ENCODE measurements around the gene PDPR.
"Not testable (repeated sequence)": the region's sequence is repeated elsewhere in the genome, so short reads cannot be mapped to it uniquely, and the experiment has no call there.

The PDPR gene

DNA sequence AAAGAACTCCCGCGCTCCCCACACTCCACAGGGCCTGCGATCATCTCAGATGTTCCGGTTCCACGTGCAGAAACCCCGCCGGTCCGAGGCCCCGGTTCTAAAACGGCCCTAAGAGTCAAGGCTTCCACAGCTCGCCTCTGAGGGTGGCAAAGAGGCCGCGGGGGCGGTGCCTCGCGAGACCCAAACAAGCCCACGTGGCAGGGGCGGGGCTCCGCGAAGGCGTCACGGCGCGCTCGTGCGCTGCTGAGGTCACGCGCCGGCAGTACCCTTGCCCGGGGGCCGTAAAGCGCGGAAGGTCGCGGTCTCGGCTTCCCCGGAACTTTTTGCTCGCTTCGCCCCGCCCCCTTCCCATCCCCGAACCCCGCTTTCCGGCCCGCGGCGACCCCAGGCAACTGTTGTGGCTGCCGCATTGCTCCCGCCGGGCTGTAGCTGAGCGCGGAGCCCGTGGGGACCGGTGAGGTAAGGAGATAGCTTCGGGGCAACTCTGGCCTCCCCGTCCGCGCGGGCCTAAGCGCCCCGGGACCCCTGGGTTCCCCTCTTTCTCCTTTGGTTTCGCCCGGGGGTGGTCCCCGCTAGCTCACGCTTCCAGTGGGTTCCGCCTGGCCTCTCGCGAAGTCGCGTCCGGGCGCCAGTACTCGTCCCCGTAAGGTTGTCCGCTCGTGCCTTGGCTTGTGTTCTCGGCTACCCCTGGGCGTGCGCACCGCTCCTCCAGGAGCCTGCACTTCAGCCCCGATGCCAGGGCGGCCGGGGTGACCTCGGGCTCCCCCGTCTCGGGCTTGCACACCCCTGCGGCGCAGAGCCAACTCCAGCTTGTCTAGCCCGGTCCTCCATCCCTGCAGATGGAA is at the start of gene PDPR:
Gene PDPR (plus strand): TSS at position 351 of the 845 bp plus-strand sequence. CDS start 6,161 bp downstream, outside the sequence.
- in situ Hi-C loops (cut with MboI; ENCODE audit: low sequenced_read_pairs) = not testable (repeated sequence)

DNA sequence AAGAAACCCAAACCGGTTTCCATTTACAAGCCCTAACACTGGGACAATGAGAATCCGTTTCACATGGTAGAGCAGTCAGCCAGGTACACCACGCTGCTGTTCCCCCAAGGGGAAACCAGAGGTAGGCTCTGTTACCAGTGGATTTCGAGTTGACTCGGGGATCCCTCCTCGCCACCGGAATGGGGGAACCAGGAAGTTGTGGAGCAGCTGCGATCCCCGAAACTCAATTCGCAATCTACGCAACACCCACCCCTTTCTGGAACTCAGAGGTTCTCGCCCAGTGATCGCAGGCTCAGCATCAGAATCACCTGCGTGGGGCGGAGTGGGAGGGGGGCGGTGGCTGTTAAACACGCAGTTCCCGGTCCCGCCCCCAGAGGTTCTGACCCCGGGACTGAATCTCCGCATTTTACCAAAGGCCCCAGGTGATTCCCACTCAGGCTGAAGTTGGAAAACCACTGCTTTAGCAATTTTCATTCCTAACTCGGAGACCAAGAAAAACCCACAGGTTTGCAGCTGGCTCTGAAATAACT is 49.2 kb upstream of the PDPR start:
- in situ Hi-C loops (cut with MboI; ENCODE audit: low sequenced_read_pairs) = not testable (repeated sequence)

DNA sequence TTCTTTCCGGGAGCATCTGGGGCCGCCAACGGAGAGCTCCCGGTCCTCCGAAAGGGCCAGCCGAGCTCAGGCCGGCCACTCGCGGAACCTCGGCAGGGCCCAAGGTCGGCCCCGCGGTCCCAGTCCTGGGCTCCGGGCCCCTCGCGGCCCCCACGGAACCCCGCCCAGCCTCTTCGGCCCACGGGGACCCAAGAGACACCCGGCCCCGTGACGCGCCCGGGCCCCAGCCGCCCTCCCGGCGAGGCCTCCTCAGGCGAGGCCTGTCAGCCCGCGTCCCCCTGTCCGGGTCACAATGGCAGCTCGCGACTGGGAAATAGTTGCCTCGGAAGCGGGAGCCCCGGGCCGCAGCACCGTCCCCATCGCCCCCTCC is 48.8 kb upstream of the PDPR start:
- in situ Hi-C loops (cut with MboI; ENCODE audit: low sequenced_read_pairs) = not testable (repeated sequence)

DNA sequence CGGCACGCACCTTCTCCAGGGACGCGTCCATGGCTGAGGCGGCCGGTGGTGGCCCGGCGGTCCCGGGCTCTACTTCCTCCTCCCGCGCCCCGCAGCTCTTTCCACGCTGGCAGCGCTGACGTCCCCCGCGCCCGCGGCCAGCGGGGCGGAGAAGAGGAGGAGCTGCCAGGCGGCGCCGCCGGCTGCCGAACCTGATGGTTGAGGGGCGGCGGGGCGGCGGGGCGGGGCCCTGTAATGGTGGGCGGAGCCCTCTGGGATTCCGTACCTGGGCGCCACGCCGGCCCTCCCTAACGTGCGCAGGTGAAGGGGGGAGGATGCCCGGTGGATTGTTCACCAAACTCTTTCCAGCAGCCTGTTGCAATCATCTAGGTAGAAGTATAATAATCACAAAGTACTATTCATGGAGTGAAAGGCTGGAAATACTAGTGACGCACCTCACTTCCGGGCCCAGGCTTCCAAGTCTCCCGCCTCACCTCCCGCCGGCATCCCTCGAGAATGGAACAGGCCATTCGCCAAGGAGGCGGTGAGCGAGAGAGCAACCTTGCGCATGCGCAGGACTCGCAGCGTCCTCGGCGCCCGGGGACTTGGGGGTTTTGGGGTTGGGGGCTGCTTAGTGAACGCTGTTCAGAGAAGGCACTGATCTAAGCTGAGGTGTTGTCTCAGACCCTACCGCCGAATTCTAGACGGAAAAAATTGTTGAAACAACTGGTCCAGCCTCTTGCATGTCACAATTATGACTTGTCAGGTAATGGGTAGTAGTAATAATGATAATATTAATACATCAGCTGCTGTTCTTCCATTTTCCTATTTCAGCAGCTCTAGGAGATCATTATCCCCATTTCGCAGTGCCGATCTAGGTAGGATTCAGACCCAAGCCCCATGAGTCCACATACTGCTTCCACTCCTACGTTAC is 48.1 kb upstream of the PDPR start:
- in situ Hi-C loops (cut with MboI; ENCODE audit: low sequenced_read_pairs) = not testable (repeated sequence)

DNA sequence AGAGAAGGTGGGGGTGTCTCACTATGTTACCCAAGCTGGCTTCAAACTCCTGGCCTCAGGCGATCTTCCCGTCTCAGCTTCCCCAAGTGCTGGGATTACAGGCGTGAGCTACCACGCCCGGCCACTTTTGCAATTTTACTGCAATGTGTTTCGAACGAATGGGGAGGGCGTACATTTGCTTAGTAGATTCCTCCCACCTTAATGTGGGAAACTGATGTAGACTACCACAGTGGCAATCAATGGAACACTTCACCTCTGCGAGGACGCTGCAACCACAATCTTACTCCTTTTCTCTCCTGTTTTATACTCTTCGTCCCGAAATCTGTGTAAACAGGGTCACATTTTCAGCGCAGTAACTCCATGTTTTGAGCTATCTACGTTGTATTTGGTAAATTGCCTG is 47.4 kb upstream of the PDPR start:
- in situ Hi-C loops (cut with MboI; ENCODE audit: low sequenced_read_pairs) = not testable (repeated sequence)

DNA sequence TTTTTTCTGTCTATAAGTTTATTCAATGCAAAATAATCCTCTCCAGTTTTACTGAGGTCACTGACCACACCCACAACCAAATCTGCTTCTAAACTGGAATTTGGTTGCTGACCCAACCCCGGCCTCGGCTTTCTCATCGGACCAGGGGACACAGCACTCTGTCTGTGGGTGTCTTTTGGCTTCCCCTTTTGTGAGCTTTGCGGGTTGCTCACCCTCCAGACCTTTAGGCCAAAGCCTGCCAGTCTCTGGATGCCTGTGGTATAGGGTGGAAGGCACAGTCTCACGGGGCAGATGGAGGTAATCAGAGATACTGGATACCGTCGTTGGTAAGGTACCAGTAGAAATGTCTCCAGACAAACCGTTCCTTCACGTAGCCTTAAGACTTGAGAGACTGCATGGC is 35.1 kb upstream of the PDPR start:
- in situ Hi-C loops (cut with MboI; ENCODE audit: low sequenced_read_pairs) = not testable (repeated sequence)

DNA sequence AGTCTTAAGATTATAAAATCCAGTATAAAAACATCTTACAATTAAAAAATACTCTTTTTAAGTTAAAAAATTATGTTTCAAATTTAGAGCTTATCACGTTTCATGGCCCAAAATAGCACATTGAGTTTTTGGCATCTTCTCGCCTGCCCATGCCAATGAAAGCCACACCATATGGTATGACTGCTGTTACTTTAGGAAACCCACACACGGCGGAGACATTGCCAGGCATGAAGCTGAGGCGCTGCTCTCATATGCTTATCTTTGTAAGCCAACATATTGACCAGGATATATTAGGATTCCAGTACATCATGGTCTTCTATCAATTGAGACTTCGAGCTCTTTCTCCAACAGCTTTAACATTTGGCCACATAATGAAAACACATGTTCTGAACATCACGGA is 32.9 kb upstream of the PDPR start:
- in situ Hi-C loops (cut with MboI; ENCODE audit: low sequenced_read_pairs) = not testable (repeated sequence)

DNA sequence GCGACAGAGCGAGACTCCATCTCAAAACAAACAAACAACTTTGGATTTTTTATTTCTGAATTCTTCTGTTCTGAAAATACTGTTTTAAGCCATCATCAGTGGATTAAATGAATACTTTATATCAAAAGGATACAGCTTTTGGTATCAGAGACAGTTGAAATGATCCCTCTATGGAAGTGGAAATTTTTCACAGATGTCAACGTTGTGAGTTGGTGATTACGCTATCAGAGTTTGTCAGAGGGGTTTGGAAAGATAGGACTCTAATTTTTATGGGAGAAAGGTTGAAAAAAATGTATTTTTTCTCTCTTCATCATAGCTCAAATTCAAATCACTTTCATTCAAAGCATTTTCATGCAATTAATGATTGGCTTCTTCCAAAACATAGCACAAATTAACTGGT is 30.2 kb upstream of the PDPR start:
- in situ Hi-C loops (cut with MboI; ENCODE audit: low sequenced_read_pairs) = not testable (repeated sequence)

DNA sequence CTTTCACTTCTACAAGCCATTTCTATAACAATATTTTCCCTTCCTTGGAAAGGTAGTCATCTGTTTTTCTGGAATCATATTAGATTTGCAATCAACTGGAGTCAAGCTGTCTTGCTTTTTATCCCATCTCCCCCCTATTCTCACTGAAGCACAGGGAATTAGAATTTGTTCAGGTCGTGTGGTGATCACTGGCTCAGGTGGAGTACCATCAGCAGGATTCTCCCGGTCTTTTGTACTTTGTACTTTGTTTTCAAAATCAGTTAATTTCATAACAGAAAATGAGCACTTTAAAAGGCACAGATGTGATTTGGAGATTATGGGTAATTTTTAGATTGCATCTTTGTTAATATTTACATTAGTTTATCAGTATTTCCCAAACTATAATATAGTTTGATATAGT is 26.0 kb upstream of the PDPR start:
- in situ Hi-C loops (cut with MboI; ENCODE audit: low sequenced_read_pairs) = not testable (repeated sequence)

DNA sequence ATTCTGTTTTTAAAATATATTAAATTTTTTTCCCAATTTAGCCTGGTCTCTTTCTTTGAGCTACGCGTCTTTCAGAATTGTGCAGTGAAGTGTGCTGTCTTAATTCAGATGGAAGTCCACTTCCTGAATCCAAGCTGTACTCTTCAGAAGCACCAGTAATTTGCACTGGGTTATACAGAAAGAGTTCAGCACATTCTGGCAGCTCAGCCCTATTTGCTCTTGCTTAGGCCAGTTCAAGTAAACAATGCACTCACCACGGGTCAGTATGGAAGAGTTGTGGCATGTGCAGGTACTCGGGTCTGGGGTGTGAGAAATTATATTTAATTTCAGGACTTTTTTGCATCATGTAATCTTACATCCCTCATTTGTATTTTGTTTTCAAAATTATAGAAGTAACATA is 25.3 kb upstream of the PDPR start:
- in situ Hi-C loops (cut with MboI; ENCODE audit: low sequenced_read_pairs) = not testable (repeated sequence)

DNA sequence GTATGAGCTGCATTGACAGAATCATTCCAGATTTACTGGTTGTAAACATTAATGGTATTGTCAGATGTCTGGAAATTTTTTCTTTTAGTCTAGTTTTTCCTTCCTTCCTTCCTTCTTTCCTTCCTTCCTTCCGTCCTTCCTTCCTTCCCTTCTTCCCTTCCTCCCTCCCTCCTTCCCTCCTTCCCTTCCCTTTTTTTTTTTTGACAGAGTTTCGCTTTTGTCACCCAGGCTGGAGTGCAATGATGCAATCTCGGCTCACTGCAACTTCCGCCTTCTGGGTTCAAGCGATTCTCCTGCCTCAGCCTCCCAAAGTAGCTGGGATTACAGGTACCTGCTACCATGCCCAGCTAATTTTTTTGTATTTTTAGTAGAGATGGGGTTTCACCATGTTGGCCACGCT is 24.8 kb upstream of the PDPR start:
- in situ Hi-C loops (cut with MboI; ENCODE audit: low sequenced_read_pairs) = not testable (repeated sequence)

DNA sequence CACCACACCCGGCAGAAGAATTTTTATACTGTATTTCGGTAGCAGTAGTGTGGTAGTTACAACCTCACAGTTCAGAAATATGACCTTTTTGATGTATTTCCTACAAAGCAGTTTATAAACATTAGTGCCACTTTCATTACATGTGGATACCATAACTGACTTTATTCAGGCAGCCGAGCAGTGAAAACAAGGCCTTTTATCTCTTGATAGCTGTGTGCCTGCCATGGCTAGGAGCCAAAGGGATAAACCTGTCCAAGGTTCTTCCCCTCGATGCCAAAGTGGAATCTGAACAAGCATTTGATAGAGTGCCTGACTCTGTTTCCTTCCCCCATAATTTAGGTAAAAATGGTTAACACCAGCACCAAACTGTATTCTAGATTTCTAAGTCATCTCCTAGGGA is 23.0 kb upstream of the PDPR start:
- in situ Hi-C loops (cut with MboI; ENCODE audit: low sequenced_read_pairs) = not testable (repeated sequence)

DNA sequence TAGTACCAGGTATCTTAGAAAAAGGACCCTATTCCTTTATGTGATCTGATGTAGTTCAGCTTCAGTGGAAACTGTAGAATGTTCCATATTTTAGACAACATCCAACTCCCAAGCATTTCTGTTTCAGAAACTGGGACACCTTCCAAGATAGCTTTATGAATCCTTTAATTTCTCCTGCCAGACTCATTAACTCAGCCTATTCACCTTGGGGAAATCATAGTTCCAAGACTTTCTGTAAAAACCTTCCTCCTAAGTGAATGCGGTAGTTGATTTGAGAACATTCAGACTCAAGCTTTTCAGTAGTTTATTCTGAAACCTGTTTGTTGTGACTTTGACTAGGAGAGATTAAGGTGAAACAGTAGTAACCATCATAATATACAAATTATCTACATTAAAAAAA is 20.0 kb upstream of the PDPR start:
- in situ Hi-C loops (cut with MboI; ENCODE audit: low sequenced_read_pairs) = not testable (repeated sequence)

DNA sequence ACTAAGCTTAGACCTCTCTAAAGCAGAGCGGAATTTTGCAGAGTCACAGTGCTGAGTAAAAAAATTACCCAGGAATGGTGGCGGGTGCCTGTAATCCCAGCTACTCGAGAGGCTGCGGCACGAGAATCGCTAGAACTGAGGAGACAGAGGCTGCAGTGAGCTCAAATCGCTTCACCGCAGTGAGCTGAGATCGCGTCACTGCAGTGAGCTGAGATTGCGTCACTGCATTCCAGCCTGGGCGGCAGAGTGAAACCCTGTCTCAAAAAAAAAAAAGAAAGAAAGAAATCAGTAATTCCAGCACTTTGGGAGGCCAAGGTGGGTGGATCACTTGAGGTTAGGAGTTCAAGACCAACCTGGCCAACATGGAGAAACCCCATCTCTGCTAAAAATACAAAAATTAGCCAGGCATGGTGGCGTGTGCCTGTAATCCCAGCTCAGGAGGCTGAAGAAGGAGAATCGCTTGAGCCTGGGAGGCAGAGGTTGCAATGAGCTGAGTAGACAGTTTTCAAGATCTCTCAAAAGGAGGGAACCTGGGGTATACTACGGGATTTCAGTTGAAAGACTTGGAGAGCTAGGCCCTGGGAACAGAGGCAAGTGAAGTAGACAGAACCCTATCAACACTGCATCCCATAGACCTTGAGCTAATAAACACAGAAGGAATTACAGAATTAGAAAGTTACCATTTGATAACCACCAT is 4.4 kb upstream of the PDPR start:
- in situ Hi-C loops (cut with MboI; ENCODE audit: low sequenced_read_pairs) = not testable (repeated sequence)

DNA sequence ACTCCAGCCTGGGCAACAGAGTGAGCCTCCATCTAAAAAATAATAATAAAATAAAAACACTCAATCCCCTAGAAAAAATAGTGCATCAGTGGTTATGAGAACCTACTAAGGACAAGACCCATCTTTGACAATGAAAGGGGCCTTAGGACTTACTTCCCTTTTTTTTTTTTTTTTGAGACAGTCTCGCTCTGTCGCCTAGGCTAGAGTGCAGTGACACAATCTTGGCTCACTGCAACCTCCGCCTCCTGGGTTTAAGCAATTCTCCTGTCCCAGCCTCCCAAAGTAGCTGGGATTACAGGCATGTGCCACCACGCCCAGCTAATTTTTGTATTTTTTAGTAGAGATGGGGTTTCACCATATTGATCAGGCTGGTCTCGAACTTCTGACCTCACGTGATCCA is 2.0 kb upstream of the PDPR start:
- in situ Hi-C loops (cut with MboI; ENCODE audit: low sequenced_read_pairs) = not testable (repeated sequence)

DNA sequence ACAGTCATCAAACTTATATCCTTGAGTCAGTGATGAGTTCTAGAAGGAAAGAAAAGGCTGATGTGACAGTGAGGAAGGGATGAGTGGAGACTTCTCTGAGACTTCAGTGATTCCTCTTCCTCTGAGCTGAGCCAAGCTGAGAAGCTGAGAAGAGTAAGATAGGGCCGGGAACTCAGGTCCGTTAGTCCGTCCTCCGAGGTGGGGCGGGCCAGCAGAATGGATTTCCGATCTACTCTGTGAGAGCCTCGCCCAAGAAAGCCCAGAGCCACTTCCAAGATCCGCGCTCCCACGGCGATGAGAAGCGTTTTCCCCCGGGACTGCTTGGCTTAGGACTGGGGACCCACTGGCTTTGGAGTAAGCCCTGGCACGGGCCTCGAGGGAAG is 542 bp upstream of the PDPR start:
- in situ Hi-C loops (cut with MboI; ENCODE audit: low sequenced_read_pairs) = not testable (repeated sequence)

DNA sequence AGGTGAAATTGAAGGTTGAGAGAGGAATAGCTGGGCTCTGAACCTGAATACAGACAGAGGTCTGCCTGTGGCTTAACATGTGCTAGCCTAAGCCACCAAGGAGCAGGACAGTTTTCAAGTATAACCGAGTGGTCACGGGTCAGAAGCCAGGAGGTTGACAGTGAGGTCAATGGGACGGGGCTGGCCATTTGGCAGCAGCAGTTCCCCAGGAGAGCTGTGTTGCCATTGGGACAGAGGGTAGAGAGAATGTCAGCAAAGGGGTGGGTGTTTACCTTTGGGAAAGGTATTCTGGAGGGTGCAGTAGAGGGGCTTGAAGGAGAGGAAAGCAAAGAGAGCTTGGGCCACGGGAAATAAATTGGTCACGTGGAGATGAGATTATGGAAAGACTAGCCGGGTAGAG is 4.2 kb downstream of the PDPR start:
- in situ Hi-C loops (cut with MboI; ENCODE audit: low sequenced_read_pairs) = not testable (repeated sequence)

DNA sequence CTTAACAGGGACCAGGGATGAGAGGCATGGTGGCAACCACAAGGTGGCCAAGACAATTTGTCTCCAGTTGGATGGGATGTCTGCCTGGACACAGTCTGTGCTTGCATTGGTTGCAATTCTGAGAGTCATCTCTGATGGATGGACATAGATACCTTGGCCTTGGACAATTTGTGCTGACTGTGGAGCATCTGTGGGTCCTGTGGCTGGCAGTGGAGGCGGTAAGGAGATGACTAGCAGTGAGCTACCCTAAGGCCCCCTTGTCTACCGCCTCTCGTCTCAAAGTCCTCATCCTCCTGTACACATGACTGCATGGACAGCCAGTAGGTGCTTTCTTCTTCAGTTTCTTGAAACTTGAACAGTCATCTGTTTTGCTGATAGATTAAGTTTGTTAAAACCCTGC is 4.6 kb downstream of the PDPR start:
- in situ Hi-C loops (cut with MboI; ENCODE audit: low sequenced_read_pairs) = not testable (repeated sequence)

DNA sequence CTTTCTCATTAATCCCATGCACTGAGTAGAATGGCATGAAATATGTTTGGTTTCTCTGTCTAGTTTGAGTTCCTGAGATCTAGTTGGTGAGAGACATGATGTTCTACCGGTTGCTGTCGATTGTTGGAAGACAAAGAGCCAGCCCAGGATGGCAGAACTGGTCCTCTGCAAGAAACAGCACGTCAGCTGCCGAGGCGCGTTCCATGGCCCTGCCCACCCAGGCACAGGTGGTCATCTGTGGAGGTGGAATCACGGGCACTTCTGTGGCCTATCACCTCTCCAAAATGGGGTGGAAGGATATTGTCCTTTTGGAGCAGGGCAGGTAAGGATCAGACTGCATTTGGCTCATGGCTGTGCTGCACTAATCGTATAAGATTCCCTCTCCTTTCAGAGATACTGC is 6.3 kb downstream of the PDPR start:
- in situ Hi-C loops (cut with MboI; ENCODE audit: low sequenced_read_pairs) = not testable (repeated sequence)

DNA sequence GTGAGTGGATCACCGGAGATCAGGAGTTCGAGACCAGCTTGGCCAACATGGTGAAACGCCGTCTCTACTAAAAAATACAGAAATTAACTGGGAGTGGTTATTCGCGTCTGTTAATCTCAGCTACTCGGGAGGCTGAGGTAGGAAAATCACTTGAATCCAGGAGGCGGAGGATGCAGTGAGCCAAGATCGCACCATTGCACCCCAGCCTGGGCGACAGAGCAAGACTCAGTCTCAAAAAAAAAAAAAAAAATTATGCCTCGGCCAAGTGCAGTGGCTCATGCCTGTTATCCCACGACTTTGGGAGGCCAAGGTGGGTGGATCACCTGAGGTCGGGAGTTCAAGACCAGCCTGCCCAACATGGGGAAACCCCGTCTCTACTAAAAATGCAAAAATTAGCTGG is 9.7 kb downstream of the PDPR start:
- in situ Hi-C loops (cut with MboI; ENCODE audit: low sequenced_read_pairs) = not testable (repeated sequence)

DNA sequence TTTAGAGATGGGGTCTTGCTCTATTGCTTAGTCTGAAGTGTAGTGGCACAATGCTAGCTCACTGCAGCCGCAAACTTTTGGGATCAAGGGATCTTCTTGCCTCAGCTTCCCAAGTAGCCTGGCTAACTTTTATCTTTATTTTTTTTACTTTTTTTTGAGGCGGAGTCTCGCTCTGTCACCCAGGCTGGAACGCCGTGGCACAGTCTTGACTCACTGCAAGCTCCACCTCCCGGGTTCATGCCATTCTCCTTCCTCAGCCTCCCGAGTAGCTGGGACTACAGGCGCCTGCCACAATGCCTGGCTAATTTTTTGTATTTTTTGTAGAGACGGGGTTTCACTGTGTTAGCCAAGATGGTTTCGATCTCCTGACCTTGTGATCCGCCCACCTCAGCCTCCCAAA is 12.1 kb downstream of the PDPR start:
- in situ Hi-C loops (cut with MboI; ENCODE audit: low sequenced_read_pairs) = not testable (repeated sequence)

Measured in HL-60/S4 (cell line).